ENCODE data around the gene MVP.

The MVP gene

DNA sequence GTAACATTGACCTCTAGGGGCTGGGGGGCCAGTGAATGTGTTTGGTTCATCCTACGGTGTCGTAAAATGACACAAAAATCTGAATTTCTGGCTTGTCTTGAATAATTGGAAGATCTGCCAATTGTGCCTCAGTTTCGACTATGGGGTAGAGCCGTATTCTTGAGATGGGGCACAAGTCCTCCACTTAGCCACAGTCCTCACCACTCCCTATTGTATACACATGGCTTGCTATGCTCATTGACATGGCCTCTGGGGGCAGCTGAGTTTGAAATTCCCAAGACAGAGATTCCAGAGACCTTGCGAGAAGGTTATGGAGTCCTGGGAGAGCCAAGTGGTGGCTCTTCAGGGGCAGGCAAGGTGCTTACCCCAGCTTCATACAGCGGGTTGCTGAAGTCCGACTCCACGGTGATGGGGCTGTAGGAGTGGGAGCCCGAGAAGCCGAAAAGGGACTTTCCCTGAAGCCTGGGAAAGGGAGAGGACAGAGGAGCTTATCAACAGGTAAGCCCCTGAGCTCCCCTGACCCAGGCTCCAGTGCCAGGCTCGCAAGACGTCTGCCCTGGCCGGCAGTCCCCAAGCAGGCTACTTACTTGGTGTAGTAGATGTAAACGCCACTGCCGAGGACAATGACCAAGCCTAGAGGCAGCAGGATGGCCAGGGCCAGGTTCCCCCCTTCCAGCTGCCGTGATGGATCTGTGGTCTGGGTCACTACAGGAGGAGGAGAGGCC lies 51.7 kb downstream of the MVP start:
- Histone ChIP-seq H3K27me3 (peaks cover 0 to 29% of the 10 kb centered on the region in 2 donors), H3K4me3 (no peak overlapping the region), H3K36me3 (no peaks in the 10 kb centered on the region), H3K4me1 (peaks cover 0 to 9% (median 0%) of the 10 kb centered on the region in 4 donors), H3K27ac (no peak overlapping the region), H3K9me3 (no peaks in the 10 kb centered on the region)
- intact Hi-C loops (cut with DNase I; ENCODE audit: low total_unique reads) = no loop called here
- DNase-seq = no peak
- no peak for TF ChIP-seq CTCF (IDR thresholded peaks at IDR 0.05)

DNA sequence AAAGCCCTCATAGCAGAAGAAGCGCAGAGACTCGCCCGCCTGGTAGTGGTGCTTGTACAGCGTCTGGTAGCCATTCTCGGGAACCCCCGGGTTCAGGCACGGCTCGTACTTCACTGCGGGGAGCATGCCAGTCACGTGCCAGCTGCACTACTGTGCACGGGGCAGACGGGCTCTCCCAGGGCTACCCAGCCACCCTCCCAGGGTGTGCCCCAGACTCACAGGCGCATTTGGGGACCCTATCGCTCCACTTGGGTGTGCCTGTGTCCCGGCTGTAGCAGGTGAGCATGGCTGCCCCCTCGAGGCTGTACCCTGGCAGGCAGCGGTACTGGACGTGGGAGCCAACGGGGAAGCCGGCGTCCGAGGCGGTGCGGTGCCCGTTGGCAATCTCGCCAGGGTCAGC lies 53.1 kb downstream of the MVP start:
- no peaks in the 10 kb centered on the region for H3K9me3 ChIP-seq
- peaks cover 3 to 42% of the 10 kb centered on the region in 2 donors for H3K27me3 ChIP-seq
- no peak overlapping the region for H3K27ac ChIP-seq
- no peaks in the 10 kb centered on the region for H3K36me3 ChIP-seq
- no peak for TF ChIP-seq CTCF (IDR thresholded peaks at IDR 0.05)
- peaks cover 0 to 10% (median 0%) of the 10 kb centered on the region in 4 donors for H3K4me1 ChIP-seq
- no peak overlapping the region for H3K4me3 ChIP-seq
- DNase-seq = no peak
- intact Hi-C loops (cut with DNase I; ENCODE audit: low total_unique reads) = no loop called here

GRCh38 chr16:29875206-29875605 lies 54.9 kb downstream of the MVP start:
- Histone ChIP-seq H3K9me3 (no peaks in the 10 kb centered on the region), H3K4me3 (no peak overlapping the region), H3K4me1 (peaks cover 0 to 10% (median 0%) of the 10 kb centered on the region in 4 donors), H3K27me3 (peaks cover 3 to 60% of the 10 kb centered on the region in 2 donors), H3K36me3 (no peaks in the 10 kb centered on the region), H3K27ac (no peak overlapping the region)
- intact Hi-C loops (cut with DNase I; ENCODE audit: low total_unique reads) = no loop called here
- no peak for DNase-seq
- TF ChIP-seq CTCF (IDR thresholded peaks at IDR 0.05) = no peak

GRCh38 chr16:29876217-29876593 lies 55.9 kb downstream of the MVP start:
- TF ChIP-seq CTCF (IDR thresholded peaks at IDR 0.05) = no peak
- peaks cover 3 to 65% of the 10 kb centered on the region in 2 donors for H3K27me3 ChIP-seq
- no peak overlapping the region for H3K27ac ChIP-seq
- H3K4me1 ChIP-seq = peaks cover 0 to 10% (median 0%) of the 10 kb centered on the region in 4 donors
- DNase-seq = no peak
- no peaks in the 10 kb centered on the region for H3K36me3 ChIP-seq
- intact Hi-C loops (cut with DNase I; ENCODE audit: low total_unique reads) = no loop called here
- peak overlapping the region in 1 of 2 donors; percentile 22 for H3K4me3 ChIP-seq
- H3K9me3 ChIP-seq = no peaks in the 10 kb centered on the region

DNA sequence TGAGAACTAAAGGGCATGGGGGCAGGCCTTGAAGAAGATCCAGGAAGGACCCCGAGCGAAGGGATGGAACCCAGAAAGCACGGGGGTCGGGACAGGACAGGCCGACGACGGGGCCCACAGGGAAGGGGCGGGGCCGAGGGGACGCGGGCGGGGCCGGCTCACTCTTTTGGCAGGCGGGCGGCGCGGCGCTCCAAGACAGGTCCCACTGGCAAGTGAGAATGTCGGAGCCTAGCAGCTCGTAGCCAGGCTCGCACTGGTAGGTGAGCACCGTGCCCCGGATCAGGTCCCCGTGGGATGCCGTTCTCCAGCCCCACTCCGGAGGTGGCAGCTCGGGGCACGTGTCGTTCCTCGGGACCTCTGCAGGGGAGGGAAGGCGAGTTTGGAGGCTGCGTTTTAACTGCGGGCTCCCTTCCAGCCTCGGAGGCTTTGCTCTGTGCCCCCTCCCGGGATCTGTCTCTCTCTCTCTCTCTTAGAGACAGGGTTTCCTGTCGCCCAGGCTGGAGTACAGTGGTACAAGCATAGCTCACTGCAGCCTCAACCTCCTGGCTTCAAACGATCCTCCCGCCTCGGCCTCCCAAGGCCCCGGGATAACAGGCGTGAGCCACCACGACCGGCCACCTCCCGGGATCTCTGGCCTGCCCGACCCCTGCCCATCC lies 56.5 kb downstream of the MVP start:
- Histone ChIP-seq H3K9me3 (no peaks in the 10 kb centered on the region), H3K4me1 (peaks cover 0 to 10% (median 0%) of the 10 kb centered on the region in 4 donors), H3K4me3 (peak overlapping the region in 1 of 2 donors; percentile 22), H3K36me3 (no peaks in the 10 kb centered on the region), H3K27me3 (peaks cover 3 to 60% of the 10 kb centered on the region in 2 donors), H3K27ac (no peak overlapping the region)
- no peak for DNase-seq
- TF ChIP-seq CTCF (IDR thresholded peaks at IDR 0.05) = no peak
- intact Hi-C loops (cut with DNase I; ENCODE audit: low total_unique reads) = no loop called here
